ENCODE results near the gene LAS1L.

DNA sequence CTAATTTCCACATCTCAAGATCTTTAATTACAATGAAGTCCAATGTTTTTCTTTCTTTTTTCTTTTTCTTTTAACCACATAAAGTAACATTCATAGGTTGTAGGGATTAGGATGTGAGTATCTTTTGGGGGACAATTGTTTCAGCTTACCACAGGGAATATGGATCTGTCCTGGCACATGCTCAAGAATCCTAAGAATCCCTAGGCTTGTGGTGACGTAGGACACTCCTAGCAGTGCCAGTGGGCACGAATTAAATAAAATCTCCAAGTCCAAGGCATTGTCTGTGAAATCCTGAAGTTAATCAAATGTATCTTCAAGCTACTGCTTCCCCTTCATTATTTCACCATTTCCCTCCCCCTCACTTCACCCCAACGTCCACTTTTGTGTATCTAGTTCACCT is 2.6 kb upstream of the LAS1L start:
- TF ChIP-seq, protein P1, sequence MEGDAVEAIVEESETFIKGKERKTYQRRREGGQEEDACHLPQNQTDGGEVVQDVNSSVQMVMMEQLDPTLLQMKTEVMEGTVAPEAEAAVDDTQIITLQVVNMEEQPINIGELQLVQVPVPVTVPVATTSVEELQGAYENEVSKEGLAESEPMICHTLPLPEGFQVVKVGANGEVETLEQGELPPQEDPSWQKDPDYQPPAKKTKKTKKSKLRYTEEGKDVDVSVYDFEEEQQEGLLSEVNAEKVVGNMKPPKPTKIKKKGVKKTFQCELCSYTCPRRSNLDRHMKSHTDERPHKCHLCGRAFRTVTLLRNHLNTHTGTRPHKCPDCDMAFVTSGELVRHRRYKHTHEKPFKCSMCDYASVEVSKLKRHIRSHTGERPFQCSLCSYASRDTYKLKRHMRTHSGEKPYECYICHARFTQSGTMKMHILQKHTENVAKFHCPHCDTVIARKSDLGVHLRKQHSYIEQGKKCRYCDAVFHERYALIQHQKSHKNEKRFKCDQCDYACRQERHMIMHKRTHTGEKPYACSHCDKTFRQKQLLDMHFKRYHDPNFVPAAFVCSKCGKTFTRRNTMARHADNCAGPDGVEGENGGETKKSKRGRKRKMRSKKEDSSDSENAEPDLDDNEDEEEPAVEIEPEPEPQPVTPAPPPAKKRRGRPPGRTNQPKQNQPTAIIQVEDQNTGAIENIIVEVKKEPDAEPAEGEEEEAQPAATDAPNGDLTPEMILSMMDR (conservative IDR thresholded peaks at IDR 0.05), result no peak
- no peak for TF ChIP-seq EZH2 (IDR thresholded peaks at IDR 0.05; ENCODE audit: low read depth)

Data from PC-9 (cell line).